Panc1 (cell line): ENCODE results near the gene ZNF644.
"Not testable (repeated sequence)": the region's sequence is repeated elsewhere in the genome, so short reads cannot be mapped to it uniquely, and the experiment has no call there.

ENCODE experiments used
- REST ChIP-seq, 2 experiments: IDR thresholded peaks; 2 replicates each; pipeline ENCODE4 v1.6.1; 2011 to 2012; ENCODE audit warnings: low read depth in 2 of 2, control low read depth in 1 of 2, low read length in 1 of 2, mild to moderate bottlenecking in 1 of 2, moderate library complexity in 1 of 2; ENCODE audit not compliant: insufficient read depth in 1 of 2
- TF ChIP-seq, protein P1 (sequence below): fragments of 450-650 bp; IDR thresholded peaks from 2 replicates; pipeline ENCODE4 v1.5.1; 2017; ENCODE audit warnings: mild to moderate bottlenecking

- TF ChIP-seq, protein P1, sequence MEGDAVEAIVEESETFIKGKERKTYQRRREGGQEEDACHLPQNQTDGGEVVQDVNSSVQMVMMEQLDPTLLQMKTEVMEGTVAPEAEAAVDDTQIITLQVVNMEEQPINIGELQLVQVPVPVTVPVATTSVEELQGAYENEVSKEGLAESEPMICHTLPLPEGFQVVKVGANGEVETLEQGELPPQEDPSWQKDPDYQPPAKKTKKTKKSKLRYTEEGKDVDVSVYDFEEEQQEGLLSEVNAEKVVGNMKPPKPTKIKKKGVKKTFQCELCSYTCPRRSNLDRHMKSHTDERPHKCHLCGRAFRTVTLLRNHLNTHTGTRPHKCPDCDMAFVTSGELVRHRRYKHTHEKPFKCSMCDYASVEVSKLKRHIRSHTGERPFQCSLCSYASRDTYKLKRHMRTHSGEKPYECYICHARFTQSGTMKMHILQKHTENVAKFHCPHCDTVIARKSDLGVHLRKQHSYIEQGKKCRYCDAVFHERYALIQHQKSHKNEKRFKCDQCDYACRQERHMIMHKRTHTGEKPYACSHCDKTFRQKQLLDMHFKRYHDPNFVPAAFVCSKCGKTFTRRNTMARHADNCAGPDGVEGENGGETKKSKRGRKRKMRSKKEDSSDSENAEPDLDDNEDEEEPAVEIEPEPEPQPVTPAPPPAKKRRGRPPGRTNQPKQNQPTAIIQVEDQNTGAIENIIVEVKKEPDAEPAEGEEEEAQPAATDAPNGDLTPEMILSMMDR, result not testable (repeated sequence)
- not testable (repeated sequence) for TF ChIP-seq REST (IDR thresholded peaks at IDR 0.05; ENCODE audit: insufficient read depth in 1 of 2, low read depth in 2 of 2, low read length in 1 of 2)
Observed at GRCh38 chr1:91044776-91045175, 22.9 kb upstream of the ZNF644 start.
